HepG2 (cell line): Measurements from ENCODE around the gene OR2V2. TPM values are rescaled to one million over a fixed set of nuclear protein-coding genes. Genes with fewer than 3 reads are reported as not detected.
A peak's percentile ranks its signal among the peaks of the same experiment; 100 is the strongest.

Experiments used
- AGO1 ChIP-seq: fragments of 200-400 bp; formaldehyde crosslinking; IDR thresholded peaks from 2 replicates; pipeline ENCODE4 v1.6.1; 2017; ENCODE audit warnings: mild to moderate bottlenecking, low read depth, low read length, moderate library complexity; ENCODE audit not compliant: poor library complexity, severe bottlenecking
- ATF5 ChIP-seq: sonication (generic); formaldehyde crosslinking; IDR thresholded peaks from 2 replicates; pipeline ENCODE4 v1.4.0; 2020; ENCODE audit warnings: mild to moderate bottlenecking, low read depth, missing genetic modification reagents
- CHCHD3 ChIP-seq: sonication (generic); formaldehyde crosslinking; IDR thresholded peaks from 2 replicates; pipeline ENCODE4 v1.8.0; 2022; ENCODE audit warnings: mild to moderate bottlenecking, missing genetic modification reagents, moderate library complexity
- CHD4 ChIP-seq: fragments of 200-600 bp; sonication (generic); IDR thresholded peaks from 2 replicates; pipeline ENCODE4 v1.7.0; 2017; ENCODE audit warnings: mild to moderate bottlenecking, low read length, borderline replicate concordance
- KLF15 ChIP-seq: sonication (generic); formaldehyde crosslinking; IDR thresholded peaks from 2 replicates; pipeline ENCODE4 v1.8.1; 2023; ENCODE audit warnings: borderline replicate concordance, mild to moderate bottlenecking, inconsistent platforms, missing genetic modification reagents, mixed read lengths
- MAZ ChIP-seq, 2 experiments: sonication (generic) in 1 of 2; formaldehyde crosslinking in 1 of 2; IDR thresholded peaks; 2 replicates each; pipeline versions ENCODE4 v1.5.0 to v1.6.1; 2012 to 2020; ENCODE audit warnings: low read depth in 2 of 2, mild to moderate bottlenecking in 2 of 2, borderline replicate concordance in 1 of 2, improper control_type of control experiment in 1 of 2, low read length in 1 of 2, missing genetic modification reagents in 1 of 2, moderate library complexity in 1 of 2
- MTF2 ChIP-seq: sonication (generic); formaldehyde crosslinking; IDR thresholded peaks from 2 replicates; pipeline ENCODE4 v1.5.0; 2020; ENCODE audit warnings: missing genetic modification reagents, borderline replicate concordance
- PREB ChIP-seq: sonication (generic); formaldehyde crosslinking; IDR thresholded peaks from 2 replicates; pipeline ENCODE4 v1.4.0; 2020; ENCODE audit warnings: missing genetic modification reagents
- PRMT3 ChIP-seq: sonication (generic); formaldehyde crosslinking; IDR thresholded peaks from 2 replicates; pipeline ENCODE4 v1.8.1; 2022; ENCODE audit warnings: low read depth, mild to moderate bottlenecking, moderate library complexity, missing genetic modification reagents, borderline replicate concordance
- SAFB2 ChIP-seq: sonication (generic); formaldehyde crosslinking; IDR thresholded peaks from 2 replicates; pipeline ENCODE4 v1.5.1; 2020; ENCODE audit warnings: missing genetic modification reagents, low read depth, mild to moderate bottlenecking, borderline replicate concordance
- SALL1 ChIP-seq: sonication (generic); formaldehyde crosslinking; IDR thresholded peaks from 2 replicates; pipeline ENCODE4 v1.8.0; 2022; ENCODE audit warnings: mild to moderate bottlenecking, missing genetic modification reagents
- SNAPC2 ChIP-seq: sonication (generic); formaldehyde crosslinking; IDR thresholded peaks from 2 replicates; pipeline ENCODE4 v1.8.1; 2022; ENCODE audit warnings: mild to moderate bottlenecking, missing genetic modification reagents
- U2AF1 ChIP-seq: fragments of 200-400 bp; formaldehyde crosslinking; optimal IDR thresholded peaks from 2 replicates; pipeline ENCODE3; 2017; ENCODE audit warnings: mild to moderate bottlenecking, low read depth, low read length
- ZBTB7B ChIP-seq: sonication (generic); formaldehyde crosslinking; IDR thresholded peaks from 2 replicates; pipeline ENCODE4 v1.4.0; 2020; ENCODE audit warnings: missing genetic modification reagents
- ZGPAT ChIP-seq: IDR thresholded peaks from 2 replicates; pipeline ENCODE4 v1.6.1; 2016; ENCODE audit warnings: mild to moderate bottlenecking
- ZKSCAN8 ChIP-seq: IDR thresholded peaks from 2 replicates; pipeline ENCODE4 v1.6.1; 2016; ENCODE audit warnings: borderline replicate concordance, missing genetic modification reagents, missing compliant biosample characterization
- ZNF260 ChIP-seq: sonication (generic); formaldehyde crosslinking; IDR thresholded peaks from 2 replicates; pipeline ENCODE4 v1.4.0; 2020; ENCODE audit warnings: missing genetic modification reagents, low read depth, mild to moderate bottlenecking, borderline replicate concordance
- ZNF550 ChIP-seq: sonication (generic); formaldehyde crosslinking; IDR thresholded peaks from 2 replicates; pipeline ENCODE4 v1.4.0; 2020; ENCODE audit warnings: mild to moderate bottlenecking, missing genetic modification reagents, borderline replicate concordance
- ZNF556 ChIP-seq: sonication (generic); formaldehyde crosslinking; IDR thresholded peaks from 2 replicates; pipeline ENCODE4 v1.4.0; 2020; ENCODE audit warnings: mild to moderate bottlenecking, missing genetic modification reagents, borderline replicate concordance
- ZNF777 ChIP-seq: sonication (generic); formaldehyde crosslinking; IDR thresholded peaks from 2 replicates; pipeline ENCODE4 v1.4.0; 2020; ENCODE audit warnings: missing genetic modification reagents
- ZSCAN29 ChIP-seq: sonication (generic); formaldehyde crosslinking; conservative IDR thresholded peaks from 2 replicates; pipeline ENCODE4 v1.4.0; 2020; ENCODE audit warnings: mild to moderate bottlenecking, missing genetic modification reagents
- polyA plus RNA-seq, 8 experiments: library from polyadenylated mRNA; depleted of rRNA in 3 of 8; stranded (reverse) in 7 of 8; unstranded in 1 of 8; fragments of >200 nt; fragmentation: Illumina TruSeq in 4 of 8; extraction: Trizol in 4 of 8; gene quantifications; 2 replicates each; pipeline versions ENCODE4 v1.2.1 to v1.2.3, GENCODE V29; 2011 to 2016; ENCODE audit warnings: low read depth in 4 of 8, missing spikeins in 1 of 8, mixed read lengths in 1 of 8; ENCODE audit not compliant: insufficient read depth in 1 of 8
- total RNA-seq, 5 experiments: library from RNA; depleted of rRNA; stranded (reverse); fragments of >200 nt; fragmentation: Illumina TruSeq; extraction: Trizol; gene quantifications; 2 replicates each; pipeline ENCODE4 v1.2.3, GENCODE V29; 2016; ENCODE audit warnings: low read depth in 1 of 5
- TF ChIP-seq, protein P1 (sequence below): sonication (generic); formaldehyde crosslinking; IDR thresholded peaks from 2 replicates; pipeline ENCODE4 v1.5.0; 2020; ENCODE audit warnings: mild to moderate bottlenecking, missing genetic modification reagents

Gene OR2V2
- total and polyA plus RNA-seq, 2 of the 13 experiments (the other 11 are each of a cell fraction or from before 2014, with no cell fraction given), result not detected

DNA sequence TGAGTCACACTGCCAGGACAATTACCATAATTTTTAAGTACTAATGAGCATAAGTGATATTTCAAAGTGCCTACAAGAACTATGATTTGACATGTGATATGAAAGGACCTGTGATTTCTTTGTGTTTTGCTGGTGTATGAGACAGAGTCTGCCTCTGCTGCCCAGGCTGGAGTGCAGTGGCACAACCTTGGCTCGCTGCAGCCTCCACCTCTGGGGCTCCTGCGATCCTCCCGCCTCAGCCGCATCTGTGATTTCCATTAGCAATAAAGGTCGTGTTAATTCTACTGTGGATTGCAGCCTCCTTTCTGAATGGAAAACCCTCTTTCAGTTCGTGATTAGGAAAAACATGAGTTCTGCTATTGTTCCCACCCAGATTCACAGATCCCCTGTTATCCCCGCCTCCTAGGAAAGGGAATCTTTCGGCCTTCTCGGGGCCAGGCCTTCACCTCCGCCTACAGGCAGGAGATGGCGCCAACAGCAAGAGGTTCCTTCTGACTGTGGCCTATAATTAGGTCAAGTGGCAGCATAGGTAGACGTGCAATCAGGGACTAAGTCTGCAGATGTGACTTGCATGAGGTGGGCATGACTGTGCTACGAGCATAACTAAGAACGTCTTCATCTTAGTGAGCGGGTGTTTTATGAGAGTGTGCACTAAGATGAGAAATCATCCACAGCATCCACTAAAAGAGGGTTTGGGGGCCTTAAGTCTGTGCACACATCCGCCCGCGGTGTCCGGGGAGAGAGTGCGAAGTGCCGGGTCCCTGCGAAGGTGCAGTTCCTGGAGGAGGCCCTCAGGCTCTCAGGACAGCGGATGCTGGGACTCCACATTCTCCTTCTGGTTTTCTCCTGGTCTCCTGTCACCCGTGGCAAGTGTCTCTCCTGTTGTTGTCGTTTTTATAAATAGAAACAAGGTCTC is 34.5 kb downstream of the OR2V2 start (continued):
- TF ChIP-seq, protein P1, sequence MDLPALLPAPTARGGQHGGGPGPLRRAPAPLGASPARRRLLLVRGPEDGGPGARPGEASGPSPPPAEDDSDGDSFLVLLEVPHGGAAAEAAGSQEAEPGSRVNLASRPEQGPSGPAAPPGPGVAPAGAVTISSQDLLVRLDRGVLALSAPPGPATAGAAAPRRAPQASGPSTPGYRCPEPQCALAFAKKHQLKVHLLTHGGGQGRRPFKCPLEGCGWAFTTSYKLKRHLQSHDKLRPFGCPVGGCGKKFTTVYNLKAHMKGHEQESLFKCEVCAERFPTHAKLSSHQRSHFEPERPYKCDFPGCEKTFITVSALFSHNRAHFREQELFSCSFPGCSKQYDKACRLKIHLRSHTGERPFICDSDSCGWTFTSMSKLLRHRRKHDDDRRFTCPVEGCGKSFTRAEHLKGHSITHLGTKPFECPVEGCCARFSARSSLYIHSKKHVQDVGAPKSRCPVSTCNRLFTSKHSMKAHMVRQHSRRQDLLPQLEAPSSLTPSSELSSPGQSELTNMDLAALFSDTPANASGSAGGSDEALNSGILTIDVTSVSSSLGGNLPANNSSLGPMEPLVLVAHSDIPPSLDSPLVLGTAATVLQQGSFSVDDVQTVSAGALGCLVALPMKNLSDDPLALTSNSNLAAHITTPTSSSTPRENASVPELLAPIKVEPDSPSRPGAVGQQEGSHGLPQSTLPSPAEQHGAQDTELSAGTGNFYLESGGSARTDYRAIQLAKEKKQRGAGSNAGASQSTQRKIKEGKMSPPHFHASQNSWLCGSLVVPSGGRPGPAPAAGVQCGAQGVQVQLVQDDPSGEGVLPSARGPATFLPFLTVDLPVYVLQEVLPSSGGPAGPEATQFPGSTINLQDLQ, result no peak
- TF ChIP-seq KLF15, result no peak
- no peak for TF ChIP-seq ATF5 (CRISPR knock-in tag)
- TF ChIP-seq PREB (CRISPR knock-in tag), result no peak
- TF ChIP-seq ZSCAN29 (CRISPR knock-in tag), result 0 out of 2 replicates have a peak, but pooled peaks have one; percentile 47
- TF ChIP-seq CHD4, result no peak
- TF ChIP-seq SNAPC2, result no peak
- TF ChIP-seq SALL1 (CRISPR knock-in tag), result peak; percentile 54; the same call in 1 of the 2 replicates
- no peak for TF ChIP-seq PRMT3
- no peak for TF ChIP-seq ZNF260
- TF ChIP-seq ZGPAT (CRISPR knock-in tag), result peak; percentile 27; the same call in 1 of the 2 replicates
- no peak for TF ChIP-seq MTF2
- TF ChIP-seq CHCHD3 (CRISPR knock-in tag), result no peak
- no peak for TF ChIP-seq SAFB2 (CRISPR knock-in tag)
- TF ChIP-seq ZKSCAN8, result no peak
- peak; percentile 76; the same call in 1 of the 2 replicates for TF ChIP-seq ZNF556 (CRISPR knock-in tag)
- no peak for TF ChIP-seq ZNF550 (CRISPR knock-in tag)
- no peak for TF ChIP-seq ZBTB7B (CRISPR knock-in tag)
- TF ChIP-seq MAZ (IDR thresholded peaks at IDR 0.05; ENCODE audit: borderline replicate concordance, low read depth, low read length), result no peak
- no peak for TF ChIP-seq MAZ (CRISPR knock-in tag; IDR thresholded peaks at IDR 0.05; ENCODE audit: low read depth)
- TF ChIP-seq AGO1, result no peak
- TF ChIP-seq U2AF1, result no peak
- no peak for TF ChIP-seq ZNF777
